ENCODE data around the gene SEPTIN11.

Gene SEPTIN11

GRCh38 chr4:76949276-76950051, at the start of gene SEPTIN11:
TSS of gene SEPTIN11 (plus strand) at chr4:76949752. CDS start at chr4:76949904, 152 bp downstream.
- peak within 1 kb of the TSS; percentile 76 for H3K4me3 ChIP-seq (ENCODE audit: low read length)
- H3K27me3 ChIP-seq (ENCODE audit: control insufficient read depth, insufficient read depth, low read length), result no peaks in the 10 kb centered on the region
- peak within 1 kb of the TSS; percentile 78 for H3K9ac ChIP-seq (ENCODE audit: low read length)
- H3K9me3 ChIP-seq (ENCODE audit: control insufficient read depth, low read length), result no peaks in the 10 kb centered on the region
- H3K36me3 ChIP-seq (ENCODE audit: control insufficient read depth, insufficient read depth, low read length), result no peaks in the 10 kb centered on the region
- H3K4me1 ChIP-seq (ENCODE audit: control insufficient read depth, insufficient read depth, low read length), result peaks cover 17% of the 10 kb centered on the region

- Histone ChIP-seq H3K9me3 (ENCODE audit: control insufficient read depth, low read length) (no peaks in the 10 kb centered on the region), H3K4me1 (ENCODE audit: control insufficient read depth, insufficient read depth, low read length) (no peaks in the 10 kb centered on the region), H3K27me3 (ENCODE audit: control insufficient read depth, insufficient read depth, low read length) (no peaks in the 10 kb centered on the region), H3K36me3 (ENCODE audit: control insufficient read depth, insufficient read depth, low read length) (no peaks in the 10 kb centered on the region), H3K4me3 (ENCODE audit: low read length) (no peak overlapping the region), H3K9ac (ENCODE audit: low read length) (no peak overlapping the region)
Measured at GRCh38 chr4:76902233-76902890, 47.2 kb upstream of the SEPTIN11 start.

- H3K9ac ChIP-seq (ENCODE audit: low read length), result no peak overlapping the region
- no peaks in the 10 kb centered on the region for H3K27me3 ChIP-seq (ENCODE audit: control insufficient read depth, insufficient read depth, low read length)
- H3K4me3 ChIP-seq (ENCODE audit: low read length), result no peak overlapping the region
- no peaks in the 10 kb centered on the region for H3K36me3 ChIP-seq (ENCODE audit: control insufficient read depth, insufficient read depth, low read length)
- no peaks in the 10 kb centered on the region for H3K9me3 ChIP-seq (ENCODE audit: control insufficient read depth, low read length)
- H3K4me1 ChIP-seq (ENCODE audit: control insufficient read depth, insufficient read depth, low read length), result no peaks in the 10 kb centered on the region
Measured at GRCh38 chr4:76904646-76905190, 44.8 kb upstream of the SEPTIN11 start.

GRCh38 chr4:76905521-76905920, 44.0 kb upstream of the SEPTIN11 start:
- Histone ChIP-seq H3K4me1 (ENCODE audit: control insufficient read depth, insufficient read depth, low read length) (no peaks in the 10 kb centered on the region), H3K9ac (ENCODE audit: low read length) (no peak overlapping the region), H3K27me3 (ENCODE audit: control insufficient read depth, insufficient read depth, low read length) (no peaks in the 10 kb centered on the region), H3K9me3 (ENCODE audit: control insufficient read depth, low read length) (no peaks in the 10 kb centered on the region), H3K36me3 (ENCODE audit: control insufficient read depth, insufficient read depth, low read length) (no peaks in the 10 kb centered on the region), H3K4me3 (ENCODE audit: low read length) (no peak overlapping the region)

- Histone ChIP-seq H3K4me3 (ENCODE audit: low read length) (no peak overlapping the region), H3K36me3 (ENCODE audit: control insufficient read depth, insufficient read depth, low read length) (no peaks in the 10 kb centered on the region), H3K9ac (ENCODE audit: low read length) (no peak overlapping the region), H3K9me3 (ENCODE audit: control insufficient read depth, low read length) (no peaks in the 10 kb centered on the region), H3K4me1 (ENCODE audit: control insufficient read depth, insufficient read depth, low read length) (no peaks in the 10 kb centered on the region), H3K27me3 (ENCODE audit: control insufficient read depth, insufficient read depth, low read length) (no peaks in the 10 kb centered on the region)
Measured at GRCh38 chr4:76909711-76910110, 39.8 kb upstream of the SEPTIN11 start.

- no peaks in the 10 kb centered on the region for H3K27me3 ChIP-seq (ENCODE audit: control insufficient read depth, insufficient read depth, low read length)
- H3K9me3 ChIP-seq (ENCODE audit: control insufficient read depth, low read length), result no peaks in the 10 kb centered on the region
- no peak overlapping the region for H3K9ac ChIP-seq (ENCODE audit: low read length)
- H3K36me3 ChIP-seq (ENCODE audit: control insufficient read depth, insufficient read depth, low read length), result no peaks in the 10 kb centered on the region
- H3K4me1 ChIP-seq (ENCODE audit: control insufficient read depth, insufficient read depth, low read length), result peaks cover 14% of the 10 kb centered on the region
- no peak overlapping the region for H3K4me3 ChIP-seq (ENCODE audit: low read length)
Measured at GRCh38 chr4:76920715-76921114, 28.8 kb upstream of the SEPTIN11 start.

GRCh38 chr4:76923619-76924357, 25.8 kb upstream of the SEPTIN11 start:
- Histone ChIP-seq H3K36me3 (ENCODE audit: control insufficient read depth, insufficient read depth, low read length) (no peaks in the 10 kb centered on the region), H3K27me3 (ENCODE audit: control insufficient read depth, insufficient read depth, low read length) (no peaks in the 10 kb centered on the region), H3K4me3 (ENCODE audit: low read length) (no peak overlapping the region), H3K9ac (ENCODE audit: low read length) (no peak overlapping the region), H3K9me3 (ENCODE audit: control insufficient read depth, low read length) (no peaks in the 10 kb centered on the region), H3K4me1 (ENCODE audit: control insufficient read depth, insufficient read depth, low read length) (peaks cover 14% of the 10 kb centered on the region)

GRCh38 chr4:76926841-76927240, 22.7 kb upstream of the SEPTIN11 start:
- Histone ChIP-seq H3K4me1 (ENCODE audit: control insufficient read depth, insufficient read depth, low read length) (peaks cover 16% of the 10 kb centered on the region), H3K9ac (ENCODE audit: low read length) (no peak overlapping the region), H3K4me3 (ENCODE audit: low read length) (no peak overlapping the region), H3K9me3 (ENCODE audit: control insufficient read depth, low read length) (no peaks in the 10 kb centered on the region), H3K36me3 (ENCODE audit: control insufficient read depth, insufficient read depth, low read length) (no peaks in the 10 kb centered on the region), H3K27me3 (ENCODE audit: control insufficient read depth, insufficient read depth, low read length) (no peaks in the 10 kb centered on the region)

- no peaks in the 10 kb centered on the region for H3K27me3 ChIP-seq (ENCODE audit: control insufficient read depth, insufficient read depth, low read length)
- H3K4me1 ChIP-seq (ENCODE audit: control insufficient read depth, insufficient read depth, low read length), result peaks cover 8% of the 10 kb centered on the region
- H3K36me3 ChIP-seq (ENCODE audit: control insufficient read depth, insufficient read depth, low read length), result no peaks in the 10 kb centered on the region
- H3K4me3 ChIP-seq (ENCODE audit: low read length), result no peak overlapping the region
- H3K9ac ChIP-seq (ENCODE audit: low read length), result no peak overlapping the region
- no peaks in the 10 kb centered on the region for H3K9me3 ChIP-seq (ENCODE audit: control insufficient read depth, low read length)
Measured at GRCh38 chr4:76930685-76931084, 18.9 kb upstream of the SEPTIN11 start.

GRCh38 chr4:76931087-76931486, 18.5 kb upstream of the SEPTIN11 start:
- H3K9ac ChIP-seq (ENCODE audit: low read length), result no peak overlapping the region
- no peaks in the 10 kb centered on the region for H3K27me3 ChIP-seq (ENCODE audit: control insufficient read depth, insufficient read depth, low read length)
- H3K9me3 ChIP-seq (ENCODE audit: control insufficient read depth, low read length), result no peaks in the 10 kb centered on the region
- peaks cover 8% of the 10 kb centered on the region for H3K4me1 ChIP-seq (ENCODE audit: control insufficient read depth, insufficient read depth, low read length)
- H3K36me3 ChIP-seq (ENCODE audit: control insufficient read depth, insufficient read depth, low read length), result no peaks in the 10 kb centered on the region
- no peak overlapping the region for H3K4me3 ChIP-seq (ENCODE audit: low read length)

GRCh38 chr4:76931576-76932276, 17.8 kb upstream of the SEPTIN11 start:
- Histone ChIP-seq H3K4me3 (ENCODE audit: low read length) (no peak overlapping the region), H3K9me3 (ENCODE audit: control insufficient read depth, low read length) (no peaks in the 10 kb centered on the region), H3K36me3 (ENCODE audit: control insufficient read depth, insufficient read depth, low read length) (no peaks in the 10 kb centered on the region), H3K9ac (ENCODE audit: low read length) (no peak overlapping the region), H3K27me3 (ENCODE audit: control insufficient read depth, insufficient read depth, low read length) (no peaks in the 10 kb centered on the region), H3K4me1 (ENCODE audit: control insufficient read depth, insufficient read depth, low read length) (peaks cover 8% of the 10 kb centered on the region)

Data from mucosa of stomach (tissue), 1 donor.